GM10248 (cell line): ENCODE results near the gene NOP14.
A peak's percentile ranks its signal among the peaks of the same experiment; 100 is the strongest.

Experiments
- CTCF ChIA-PET: fragments of 300-600 bp; sonication (Branson Sonifier 250); formaldehyde crosslinking; extraction: SDS; loops from one replicate; lab custom pipeline; 2021; ENCODE audit warnings: antibody characterized with exemption; lab: Yijun Ruan, JAX
- POLR2A ChIA-PET: fragments of 350-650 bp; sonication (Branson Sonifier 250); formaldehyde crosslinking; extraction: SDS; loops from one replicate; lab custom pipeline; 2020; ENCODE audit warnings: antibody characterized with exemption; lab: Yijun Ruan, JAX
- DNase-seq: peaks from one replicate; pipeline ENCODE4 v3.0.0; 2012; ENCODE audit errors: extremely low spot score
- CTCF ChIP-seq: IDR thresholded peaks from 2 replicates; pipeline ENCODE4 v1.5.1; 2012; ENCODE audit warnings: mild to moderate bottlenecking, low read depth; ENCODE audit errors: extremely low read depth, missing control alignments, control extremely low read depth

The NOP14 gene

GRCh38 chr4:2915789-2916188 is 47.4 kb downstream of the NOP14 start:
- no peak for TF ChIP-seq CTCF
- ChIA-PET CTCF (interaction anchor here (1.6 kb wide), 1 partner anchor 9 kb away, joined by 4 read pairs; no protein-coding TSS in a partner anchor), POLR2A (no interaction called here)

GRCh38 chr4:2914256-2915126 is 48.7 kb downstream of the NOP14 start:
- POLR2A ChIA-PET = no interaction called here
- no peak for DNase-seq
- no peak for TF ChIP-seq CTCF
- CTCF ChIA-PET = interaction anchor here (0.9 to 1.6 kb wide), 6 partner anchors 8 to 39 kb away, joined by 3 to 5 read pairs (median 3); no protein-coding TSS in a partner anchor

More at GRCh38 chr4:2915789-2916188, 47.4 kb downstream of the NOP14 start:
- DNase-seq = no peak

- ChIA-PET POLR2A (no interaction called here), CTCF (interaction anchor here (1.4 to 1.9 kb wide), 4 partner anchors 10 to 31 kb away, joined by 3 to 6 read pairs (median 5); no protein-coding TSS in a partner anchor)
- no peak for TF ChIP-seq CTCF
- no peak for DNase-seq
Observed at GRCh38 chr4:2913168-2913567, 50.0 kb downstream of the NOP14 start.

GRCh38 chr4:2911868-2912267 is 51.3 kb downstream of the NOP14 start:
- no peak for DNase-seq
- ChIA-PET CTCF (interaction anchor here (1.4 to 1.9 kb wide), 5 partner anchors 11 to 67 kb away, joined by 3 to 6 read pairs (median 5); no protein-coding TSS in a partner anchor), POLR2A (no interaction called here)
- TF ChIP-seq CTCF = no peak

- ChIA-PET CTCF (interaction anchor here (0.8 to 1.7 kb wide), 8 partner anchors 9 to 303 kb away, joined by 3 to 4 read pairs (median 3); no protein-coding TSS in a partner anchor), POLR2A (no interaction called here)
- no peak for DNase-seq
- peak; percentile 32 for TF ChIP-seq CTCF
Observed at GRCh38 chr4:2910409-2910808, 52.8 kb downstream of the NOP14 start.

GRCh38 chr4:2909583-2909982 is 53.6 kb downstream of the NOP14 start:
- no peak for TF ChIP-seq CTCF
- CTCF ChIA-PET = interaction anchor here (1.0 to 1.4 kb wide), 4 partner anchors 10 to 302 kb away, joined by 3 read pairs; no protein-coding TSS in a partner anchor
- DNase-seq = no peak
- POLR2A ChIA-PET = no interaction called here
